WTC11 (cell line): Measurements from ENCODE around the gene RAB18. TPM values are rescaled to one million over a fixed set of nuclear protein-coding genes. Genes with fewer than 3 reads are reported as not detected.

Experiments used
- ATAC-seq: fragments of 200-7000 bp; cut with Tn5 transposase; 2 replicates; pipeline ENCODE4 v1.10.0; 2021; ENCODE audit warnings: mild to moderate bottlenecking, moderate library complexity
- CTCF ChIA-PET: fragments of 300-600 bp; sonication (Branson Sonifier 250); formaldehyde crosslinking; loops from one replicate; lab custom pipeline; 2021; ENCODE audit warnings: antibody characterized with exemption; lab: Charles Lee
- POLR2A ChIA-PET: fragments of 350-600 bp; sonication (Branson Sonifier 250); formaldehyde crosslinking; loops from one replicate; lab custom pipeline; 2021; ENCODE audit warnings: antibody characterized with exemption; lab: Charles Lee
- DNase-seq: peaks from one replicate; pipeline ENCODE4 v3.0.0; 2021; ENCODE audit warnings: low spot score
- H3K27ac Mint-ChIP-seq: 2 replicates; pipeline ENCODE4 v1.8.0; 2021; ENCODE audit warnings: mixed read lengths
- H3K27me3 Mint-ChIP-seq: 2 replicates; pipeline ENCODE4 v1.8.0; 2021; ENCODE audit warnings: low read depth, mild to moderate bottlenecking, moderate library complexity, mixed read lengths
- H3K36me3 Mint-ChIP-seq: 2 replicates; pipeline ENCODE4 v1.8.0; 2021; ENCODE audit warnings: mixed read lengths
- H3K4me1 Mint-ChIP-seq: 2 replicates; pipeline ENCODE4 v1.8.0; 2022; ENCODE audit warnings: mixed read lengths
- H3K4me3 Mint-ChIP-seq: 2 replicates; pipeline ENCODE4 v1.8.0; 2021; ENCODE audit warnings: mild to moderate bottlenecking, moderate library complexity, mixed read lengths
- H3K9me3 Mint-ChIP-seq: 2 replicates; pipeline ENCODE4 v1.8.0; 2021; ENCODE audit warnings: mixed read lengths
- CDX4 ChIP-seq: fragments of 250-450 bp; sonication (Bioruptor Pico); IDR thresholded peaks from 2 replicates; pipeline ENCODE4 v1.9.0; 2021; ENCODE audit warnings: moderate library complexity, mild to moderate bottlenecking, inconsistent platforms, borderline replicate concordance
- CREM ChIP-seq: sonication (generic); formaldehyde crosslinking; IDR thresholded peaks from 2 replicates; pipeline ENCODE4 v1.8.1; 2022; ENCODE audit warnings: mild to moderate bottlenecking, missing genetic modification reagents, moderate library complexity
- ERG ChIP-seq: fragments of 250-450 bp; sonication (Bioruptor Pico); IDR thresholded peaks from 2 replicates; pipeline ENCODE4 v1.8.0; 2021; ENCODE audit warnings: mild to moderate bottlenecking
- FOXJ3 ChIP-seq: sonication (generic); formaldehyde crosslinking; IDR thresholded peaks from 2 replicates; pipeline ENCODE4 v1.9.0; 2021; ENCODE audit warnings: missing genetic modification reagents, mild to moderate bottlenecking, borderline replicate concordance
- FOXP1 ChIP-seq: sonication (generic); formaldehyde crosslinking; IDR thresholded peaks from 2 replicates; pipeline ENCODE4 v1.8.0; 2022; ENCODE audit warnings: missing genetic modification reagents, mild to moderate bottlenecking, moderate library complexity, borderline replicate concordance
- GABPB1 ChIP-seq: sonication (generic); formaldehyde crosslinking; IDR thresholded peaks from 2 replicates; pipeline ENCODE4 v1.8.1; 2023; ENCODE audit warnings: mild to moderate bottlenecking, missing genetic modification reagents
- RORB ChIP-seq: fragments of 250-450 bp; sonication (Bioruptor Pico); IDR thresholded peaks from 2 replicates; pipeline ENCODE4 v1.9.0; 2021; ENCODE audit warnings: mild to moderate bottlenecking
- SMAD3 ChIP-seq: sonication (generic); formaldehyde crosslinking; IDR thresholded peaks from 2 replicates; pipeline ENCODE4 v1.8.0; 2022; ENCODE audit warnings: missing genetic modification reagents, mild to moderate bottlenecking, borderline replicate concordance
- SOX15 ChIP-seq: fragments of 250-450 bp; sonication (Bioruptor Pico); IDR thresholded peaks from 2 replicates; pipeline ENCODE4 v1.9.0; 2021; ENCODE audit warnings: mild to moderate bottlenecking
- SP1 ChIP-seq: sonication (generic); formaldehyde crosslinking; conservative IDR thresholded peaks from 2 replicates; pipeline ENCODE4 v1.8.1; 2022; ENCODE audit warnings: missing genetic modification reagents
- ZBTB43 ChIP-seq: sonication (generic); formaldehyde crosslinking; IDR thresholded peaks from 2 replicates; pipeline ENCODE4 v1.8.1; 2023; ENCODE audit warnings: mild to moderate bottlenecking, missing genetic modification reagents
- ZNF219 ChIP-seq: sonication (generic); formaldehyde crosslinking; IDR thresholded peaks from 2 replicates; pipeline ENCODE4 v1.8.0; 2023; ENCODE audit warnings: missing genetic modification reagents, mild to moderate bottlenecking, borderline replicate concordance
- ZNF281 ChIP-seq: sonication (generic); formaldehyde crosslinking; IDR thresholded peaks from 2 replicates; pipeline ENCODE4 v1.8.0; 2023; ENCODE audit warnings: mild to moderate bottlenecking, missing genetic modification reagents
- ZNF396 ChIP-seq: fragments of 250-450 bp; sonication (Bioruptor Pico); IDR thresholded peaks from 2 replicates; pipeline ENCODE4 v1.8.0; 2021; ENCODE audit warnings: mild to moderate bottlenecking, moderate library complexity, borderline replicate concordance
- ZNF671 ChIP-seq: fragments of 250-450 bp; sonication (Bioruptor Pico); IDR thresholded peaks from 2 replicates; pipeline ENCODE4 v1.8.0; 2021; ENCODE audit warnings: mild to moderate bottlenecking
- total RNA-seq: library from RNA; stranded (reverse); gene quantifications from 3 replicates; pipeline ENCODE4 v1.2.3, GENCODE V29; 2021
- TF ChIP-seq, protein P1 (sequence below): sonication (generic); formaldehyde crosslinking; IDR thresholded peaks from 2 replicates; pipeline ENCODE4 v1.8.0; 2022; ENCODE audit warnings: mild to moderate bottlenecking, missing genetic modification reagents
- TF ChIP-seq, protein P2 (sequence below): sonication (generic); formaldehyde crosslinking; IDR thresholded peaks from 2 replicates; pipeline ENCODE4 v1.8.1; 2022; ENCODE audit warnings: mild to moderate bottlenecking, moderate library complexity, missing genetic modification reagents
- TF ChIP-seq, protein P3 (sequence below): fragments of 200-600 bp; IDR thresholded peaks from 2 replicates; pipeline ENCODE4 v1.8.0; 2022; ENCODE audit warnings: antibody characterized with exemption
- TF ChIP-seq, protein P4 (sequence below): fragments of 250-450 bp; sonication (Bioruptor Pico); IDR thresholded peaks from 2 replicates; pipeline ENCODE4 v1.9.0; 2021; ENCODE audit warnings: mild to moderate bottlenecking

The RAB18 gene
- total RNA-seq, 1 experiment from 2014 or later = 71.4 TPM

DNA sequence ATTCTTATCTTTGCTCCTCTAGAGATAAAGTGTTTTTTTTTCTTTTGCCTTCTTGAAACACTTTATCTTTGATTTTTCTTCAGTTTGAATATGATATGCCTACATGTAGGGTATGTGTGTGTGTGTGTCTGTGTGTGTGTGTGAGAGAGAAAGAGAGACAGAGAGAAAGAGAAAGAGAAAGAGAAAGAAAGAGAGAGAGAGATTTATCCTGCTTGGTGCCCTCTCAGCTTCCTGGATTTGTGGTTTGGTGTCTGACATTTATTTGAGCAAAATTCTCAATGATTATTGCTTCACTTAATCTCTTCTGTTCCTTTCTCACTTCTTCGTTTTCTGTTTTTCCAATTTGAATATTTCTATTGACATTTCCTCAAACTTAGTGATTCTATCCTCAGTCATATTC is 60.3 kb downstream of the RAB18 start (continued):
- no peak for TF ChIP-seq ZNF396 (CRISPR knock-in tag)
- TF ChIP-seq ZBTB43 (CRISPR knock-in tag) = no peak
- TF ChIP-seq, protein P1, sequence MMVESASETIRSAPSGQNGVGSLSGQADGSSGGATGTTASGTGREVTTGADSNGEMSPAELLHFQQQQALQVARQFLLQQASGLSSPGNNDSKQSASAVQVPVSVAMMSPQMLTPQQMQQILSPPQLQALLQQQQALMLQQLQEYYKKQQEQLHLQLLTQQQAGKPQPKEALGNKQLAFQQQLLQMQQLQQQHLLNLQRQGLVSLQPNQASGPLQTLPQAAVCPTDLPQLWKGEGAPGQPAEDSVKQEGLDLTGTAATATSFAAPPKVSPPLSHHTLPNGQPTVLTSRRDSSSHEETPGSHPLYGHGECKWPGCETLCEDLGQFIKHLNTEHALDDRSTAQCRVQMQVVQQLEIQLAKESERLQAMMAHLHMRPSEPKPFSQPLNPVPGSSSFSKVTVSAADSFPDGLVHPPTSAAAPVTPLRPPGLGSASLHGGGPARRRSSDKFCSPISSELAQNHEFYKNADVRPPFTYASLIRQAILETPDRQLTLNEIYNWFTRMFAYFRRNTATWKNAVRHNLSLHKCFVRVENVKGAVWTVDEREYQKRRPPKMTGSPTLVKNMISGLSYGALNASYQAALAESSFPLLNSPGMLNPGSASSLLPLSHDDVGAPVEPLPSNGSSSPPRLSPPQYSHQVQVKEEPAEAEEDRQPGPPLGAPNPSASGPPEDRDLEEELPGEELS (CRISPR knock-in tag) = no peak
- TF ChIP-seq GABPB1 (CRISPR knock-in tag) = no peak
- TF ChIP-seq CDX4 (CRISPR knock-in tag) = no peak
- no peak for TF ChIP-seq SP1 (CRISPR knock-in tag)
- TF ChIP-seq, protein P2, sequence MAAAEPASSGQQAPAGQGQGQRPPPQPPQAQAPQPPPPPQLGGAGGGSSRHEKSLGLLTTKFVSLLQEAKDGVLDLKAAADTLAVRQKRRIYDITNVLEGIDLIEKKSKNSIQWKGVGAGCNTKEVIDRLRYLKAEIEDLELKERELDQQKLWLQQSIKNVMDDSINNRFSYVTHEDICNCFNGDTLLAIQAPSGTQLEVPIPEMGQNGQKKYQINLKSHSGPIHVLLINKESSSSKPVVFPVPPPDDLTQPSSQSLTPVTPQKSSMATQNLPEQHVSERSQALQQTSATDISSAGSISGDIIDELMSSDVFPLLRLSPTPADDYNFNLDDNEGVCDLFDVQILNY (CRISPR knock-in tag) = no peak

- ATAC-seq = no peak
- TF ChIP-seq, protein P3, sequence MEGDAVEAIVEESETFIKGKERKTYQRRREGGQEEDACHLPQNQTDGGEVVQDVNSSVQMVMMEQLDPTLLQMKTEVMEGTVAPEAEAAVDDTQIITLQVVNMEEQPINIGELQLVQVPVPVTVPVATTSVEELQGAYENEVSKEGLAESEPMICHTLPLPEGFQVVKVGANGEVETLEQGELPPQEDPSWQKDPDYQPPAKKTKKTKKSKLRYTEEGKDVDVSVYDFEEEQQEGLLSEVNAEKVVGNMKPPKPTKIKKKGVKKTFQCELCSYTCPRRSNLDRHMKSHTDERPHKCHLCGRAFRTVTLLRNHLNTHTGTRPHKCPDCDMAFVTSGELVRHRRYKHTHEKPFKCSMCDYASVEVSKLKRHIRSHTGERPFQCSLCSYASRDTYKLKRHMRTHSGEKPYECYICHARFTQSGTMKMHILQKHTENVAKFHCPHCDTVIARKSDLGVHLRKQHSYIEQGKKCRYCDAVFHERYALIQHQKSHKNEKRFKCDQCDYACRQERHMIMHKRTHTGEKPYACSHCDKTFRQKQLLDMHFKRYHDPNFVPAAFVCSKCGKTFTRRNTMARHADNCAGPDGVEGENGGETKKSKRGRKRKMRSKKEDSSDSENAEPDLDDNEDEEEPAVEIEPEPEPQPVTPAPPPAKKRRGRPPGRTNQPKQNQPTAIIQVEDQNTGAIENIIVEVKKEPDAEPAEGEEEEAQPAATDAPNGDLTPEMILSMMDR = no peak
- no peak for TF ChIP-seq FOXJ3 (CRISPR knock-in tag)
- TF ChIP-seq SMAD3 (CRISPR knock-in tag) = no peak
- no peak for TF ChIP-seq RORB
- no peak for TF ChIP-seq ZNF281 (CRISPR knock-in tag)
- no peak for TF ChIP-seq ZNF671 (CRISPR knock-in tag)
- TF ChIP-seq SOX15 (CRISPR knock-in tag) = no peak
- no peak for TF ChIP-seq FOXP1 (CRISPR knock-in tag)
- no peak for TF ChIP-seq CREM
- TF ChIP-seq, protein P4, sequence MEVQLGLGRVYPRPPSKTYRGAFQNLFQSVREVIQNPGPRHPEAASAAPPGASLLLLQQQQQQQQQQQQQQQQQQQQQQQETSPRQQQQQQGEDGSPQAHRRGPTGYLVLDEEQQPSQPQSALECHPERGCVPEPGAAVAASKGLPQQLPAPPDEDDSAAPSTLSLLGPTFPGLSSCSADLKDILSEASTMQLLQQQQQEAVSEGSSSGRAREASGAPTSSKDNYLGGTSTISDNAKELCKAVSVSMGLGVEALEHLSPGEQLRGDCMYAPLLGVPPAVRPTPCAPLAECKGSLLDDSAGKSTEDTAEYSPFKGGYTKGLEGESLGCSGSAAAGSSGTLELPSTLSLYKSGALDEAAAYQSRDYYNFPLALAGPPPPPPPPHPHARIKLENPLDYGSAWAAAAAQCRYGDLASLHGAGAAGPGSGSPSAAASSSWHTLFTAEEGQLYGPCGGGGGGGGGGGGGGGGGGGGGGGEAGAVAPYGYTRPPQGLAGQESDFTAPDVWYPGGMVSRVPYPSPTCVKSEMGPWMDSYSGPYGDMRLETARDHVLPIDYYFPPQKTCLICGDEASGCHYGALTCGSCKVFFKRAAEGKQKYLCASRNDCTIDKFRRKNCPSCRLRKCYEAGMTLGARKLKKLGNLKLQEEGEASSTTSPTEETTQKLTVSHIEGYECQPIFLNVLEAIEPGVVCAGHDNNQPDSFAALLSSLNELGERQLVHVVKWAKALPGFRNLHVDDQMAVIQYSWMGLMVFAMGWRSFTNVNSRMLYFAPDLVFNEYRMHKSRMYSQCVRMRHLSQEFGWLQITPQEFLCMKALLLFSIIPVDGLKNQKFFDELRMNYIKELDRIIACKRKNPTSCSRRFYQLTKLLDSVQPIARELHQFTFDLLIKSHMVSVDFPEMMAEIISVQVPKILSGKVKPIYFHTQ (CRISPR knock-in tag) = no peak
- TF ChIP-seq ERG (CRISPR knock-in tag) = no peak
- TF ChIP-seq ZNF219 = no peak
- TF ChIP-seq, all 79 proteins: peak for 0
- Mint-ChIP-seq H3K36me3 (no peaks in the 10 kb centered on the region), H3K27me3 (no peaks in the 10 kb centered on the region), H3K9me3 (peaks cover 8% of the 10 kb centered on the region; the same call in 1 of the 2 replicates), H3K27ac (no peak overlapping the region), H3K4me1 (peaks cover 13% of the 10 kb centered on the region), H3K4me3 (no peak overlapping the region)
- POLR2A ChIA-PET = no interaction called here
- CTCF ChIA-PET = no interaction called here
- DNase-seq = no peak
Observed at GRCh38 chr10:27564880-27565279, 60.8 kb downstream of the RAB18 start.
